Activated CD4-positive, alpha-beta T cell treated with anti-CD3 and anti-CD28 coated beads, Interleukin-2, amount 50 U/mL, for 48 hours (primary cell): ENCODE results near the gene ARHGAP19.
A peak's percentile ranks its signal among the peaks of the same experiment; 100 is the strongest.

Experiments
- DNase-seq, 2 experiments: peaks; one replicate each; pipeline ENCODE4 v3.0.0-alpha.2; 2020

ARHGAP19 gene

DNA sequence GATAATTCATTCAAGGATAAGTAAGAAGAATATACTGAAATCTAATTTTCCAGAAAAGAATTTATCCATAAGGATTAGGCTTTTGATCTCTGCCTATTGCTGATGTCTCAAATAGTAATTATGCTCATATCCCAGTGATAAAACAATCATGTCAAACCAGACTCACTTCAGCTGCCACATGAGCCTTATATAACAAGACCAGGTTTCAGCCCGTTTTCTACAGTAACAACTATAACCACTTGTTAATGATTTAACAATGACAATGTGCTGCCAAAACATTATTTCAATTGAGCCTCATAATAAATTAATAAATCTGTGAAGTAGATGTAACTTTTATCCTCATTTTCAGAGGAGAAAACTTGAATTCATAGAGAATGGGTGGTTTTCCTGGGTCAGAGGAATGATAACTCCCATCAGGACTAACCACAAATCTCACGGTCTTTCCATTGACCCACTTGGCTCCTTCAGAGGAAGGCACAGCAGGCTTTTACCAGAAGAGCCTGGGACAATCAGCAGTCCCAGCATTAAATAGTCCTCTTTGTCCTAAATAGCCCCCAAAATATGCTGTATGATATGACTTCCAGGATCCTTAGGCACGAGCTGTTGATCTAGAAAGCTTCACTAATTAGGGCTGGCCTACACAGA is 64.2 kb downstream of the ARHGAP19 start:
- DNase-seq = no peak

GRCh38 chr10:97226398-97226797 is 66.0 kb downstream of the ARHGAP19 start:
- DNase-seq = no peak

DNA sequence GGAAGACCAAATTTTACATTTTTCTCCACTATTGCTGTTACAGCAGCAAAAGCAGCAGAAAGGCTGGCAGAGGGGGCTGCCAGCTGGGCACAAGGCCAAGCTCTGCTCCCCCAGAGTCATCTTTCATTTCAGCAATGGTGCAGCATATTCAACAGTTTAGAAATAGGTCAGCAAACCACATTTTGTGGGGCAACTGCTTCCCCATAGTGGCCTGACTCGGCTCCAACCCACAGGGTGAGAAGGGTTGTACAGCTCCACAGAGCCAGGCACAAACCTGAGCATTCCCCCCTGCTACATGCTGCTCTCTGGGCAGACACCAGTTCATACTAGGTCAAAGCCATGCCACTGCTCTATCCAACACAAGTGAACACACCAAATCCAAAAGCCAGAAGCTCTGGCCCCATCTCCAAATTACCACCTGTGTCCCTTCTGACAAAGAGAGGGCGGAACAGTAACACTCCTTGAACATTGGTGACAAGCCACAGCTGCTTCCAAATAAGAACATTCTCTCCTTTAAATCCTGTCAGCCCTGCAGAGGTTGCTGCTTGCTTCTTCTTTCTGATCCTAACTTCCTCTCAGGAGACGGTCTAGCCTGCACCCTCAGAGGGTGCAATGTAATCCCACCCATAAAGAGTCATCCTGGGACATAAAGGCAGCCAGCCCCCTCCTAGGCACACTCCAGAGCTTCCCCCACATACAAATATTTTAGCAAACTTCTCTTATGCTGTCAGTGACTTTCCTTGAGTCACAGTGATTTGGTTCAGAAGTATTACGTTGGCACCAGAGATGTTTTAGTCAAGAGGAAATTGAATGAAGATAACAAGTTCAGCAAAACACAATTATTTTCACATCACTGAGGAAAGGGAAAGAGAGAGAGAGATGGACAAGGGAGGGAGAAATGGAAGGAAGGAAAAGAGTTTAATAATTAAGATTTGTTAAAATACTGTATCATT is 67.7 kb downstream of the ARHGAP19 start:
- peak in 1 of 2 experiments; percentile 14 for DNase-seq

DNA sequence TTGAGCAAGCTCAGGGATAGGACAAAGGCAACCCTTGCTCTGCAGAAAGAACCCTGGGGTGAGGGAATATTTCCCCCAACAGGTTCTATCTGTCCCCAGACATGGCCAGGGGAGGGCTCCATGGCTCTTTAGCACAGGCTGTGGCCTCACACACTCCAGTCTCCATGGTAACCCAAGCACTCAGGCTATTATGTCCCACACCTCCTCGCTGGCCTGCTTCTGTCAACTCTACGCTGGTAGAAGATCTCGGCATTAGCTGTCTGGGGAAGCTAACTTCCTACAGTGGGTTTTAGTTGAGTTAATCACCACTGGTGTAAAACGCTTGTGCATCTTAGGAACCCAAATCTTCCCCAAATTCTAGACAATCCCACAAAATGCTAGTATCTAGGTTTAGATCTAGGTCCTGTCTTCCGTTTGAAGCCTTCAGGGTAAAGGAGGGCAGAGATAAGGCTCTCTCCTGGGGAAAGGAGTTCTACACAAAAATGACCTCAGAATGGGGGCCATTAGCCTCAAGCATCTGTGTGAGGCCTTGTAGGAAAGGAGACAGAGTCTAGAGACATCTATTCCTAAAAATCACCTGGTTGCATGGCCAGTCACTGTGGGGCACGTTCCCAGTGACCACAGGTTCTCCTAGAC is 70.0 kb downstream of the ARHGAP19 start:
- no peak for DNase-seq

DNA sequence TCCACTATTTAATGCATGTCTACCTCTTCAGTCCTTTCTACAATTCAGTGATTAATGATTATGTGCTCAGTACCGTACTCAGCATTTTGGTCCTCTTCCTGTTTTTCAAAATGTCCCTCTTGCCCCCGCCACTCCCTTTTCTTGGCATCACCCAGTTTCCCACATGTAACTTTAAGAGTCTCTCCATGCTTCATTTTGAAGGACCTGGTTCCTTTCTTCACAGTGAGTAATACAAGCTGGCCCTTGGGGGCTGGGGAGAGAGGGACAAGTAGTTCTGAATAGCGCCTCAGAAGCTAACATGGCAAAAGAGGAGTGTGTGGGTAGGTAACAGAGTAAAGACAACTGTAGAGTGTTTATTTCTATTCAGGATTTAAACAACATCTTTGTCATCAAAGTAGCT is 72.1 kb downstream of the ARHGAP19 start:
- no peak for DNase-seq

GRCh38 chr10:97217299-97217698 is 75.1 kb downstream of the ARHGAP19 start:
- no peak for DNase-seq

DNA sequence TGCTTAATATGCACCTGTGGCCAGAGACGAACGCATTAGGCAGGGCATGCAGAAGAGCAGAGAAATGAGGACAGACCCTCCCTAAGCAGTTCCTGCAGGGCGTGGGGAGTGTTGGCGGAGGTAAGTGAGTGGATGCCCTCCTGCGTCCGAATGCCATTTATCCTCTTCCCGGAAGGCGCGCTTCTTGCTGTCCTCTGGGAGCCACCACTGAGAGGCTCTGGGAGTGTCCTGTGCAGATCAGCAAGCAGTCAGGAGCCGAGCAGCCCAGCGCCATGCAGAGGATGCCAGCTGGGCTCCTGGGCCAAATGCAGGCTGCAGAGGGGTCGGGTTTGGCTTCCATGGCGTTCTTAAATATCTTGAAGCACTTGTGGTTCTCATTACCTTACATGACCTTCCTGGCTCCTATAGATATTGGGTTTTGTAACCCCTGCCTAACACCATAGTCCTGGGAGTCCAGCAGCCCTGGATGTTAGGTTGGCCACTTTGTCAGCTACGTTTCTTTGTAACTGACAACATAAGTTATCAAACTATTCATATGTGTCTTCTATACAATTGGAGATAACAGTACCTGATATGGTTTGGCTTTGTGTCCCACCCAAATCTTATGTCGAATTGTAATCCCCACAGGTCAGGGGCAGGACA is 76.7 kb downstream of the ARHGAP19 start:
- no peak for DNase-seq

DNA sequence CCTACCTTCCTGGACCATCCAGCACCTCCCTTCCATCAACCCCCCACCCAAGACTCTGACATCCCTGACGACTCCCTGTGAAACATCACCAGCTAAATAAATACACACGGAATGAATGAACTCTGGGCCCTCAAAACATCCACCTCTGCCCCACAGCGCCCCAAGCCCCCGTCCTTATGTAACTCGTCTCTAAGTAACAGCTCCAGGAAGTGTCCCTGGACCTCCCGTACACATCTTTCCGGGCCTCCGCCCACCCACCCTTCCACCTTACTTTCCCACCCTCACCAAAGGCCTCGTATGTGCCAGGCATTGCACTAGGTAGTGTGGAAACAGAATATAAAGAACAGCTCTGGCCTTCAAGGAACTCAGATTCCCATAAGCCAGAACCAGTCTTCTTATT is 79.0 kb downstream of the ARHGAP19 start:
- DNase-seq = no peak

- no peak for DNase-seq
Measured at GRCh38 chr10:97211229-97211628, 81.2 kb downstream of the ARHGAP19 start.

- DNase-seq = peak; percentile 78 to 84
Measured at GRCh38 chr10:97210543-97210960, 81.9 kb downstream of the ARHGAP19 start.

- no peak for DNase-seq
Measured at GRCh38 chr10:97207756-97208346, 84.6 kb downstream of the ARHGAP19 start.

GRCh38 chr10:97207131-97207530 is 85.3 kb downstream of the ARHGAP19 start:
- DNase-seq = no peak

- no peak for DNase-seq
Measured at GRCh38 chr10:97204826-97205679, 87.4 kb downstream of the ARHGAP19 start.

GRCh38 chr10:97203220-97203619 is 89.2 kb downstream of the ARHGAP19 start:
- no peak for DNase-seq

DNA sequence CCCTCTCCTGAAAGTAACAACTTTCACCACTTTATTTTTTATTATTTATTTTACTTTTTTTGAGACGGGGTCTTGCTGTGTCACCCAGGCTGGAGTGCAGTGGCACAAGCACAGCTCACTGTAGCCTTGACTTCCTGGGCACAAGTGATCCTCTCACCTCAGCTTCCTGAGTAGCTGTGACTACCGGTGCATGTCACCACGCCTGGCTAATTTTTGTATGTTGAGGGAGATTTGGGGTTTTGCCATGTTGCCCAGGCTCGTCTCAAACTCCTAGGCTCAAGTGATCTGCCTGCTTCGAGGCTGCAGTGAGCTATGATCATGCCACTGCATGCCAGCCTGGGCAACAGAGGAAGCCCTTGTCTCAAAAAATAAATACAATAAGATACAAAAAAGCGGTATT is 91.8 kb downstream of the ARHGAP19 start:
- DNase-seq = no peak

- DNase-seq = no peak
Measured at GRCh38 chr10:97199152-97199551, 93.3 kb downstream of the ARHGAP19 start.

DNA sequence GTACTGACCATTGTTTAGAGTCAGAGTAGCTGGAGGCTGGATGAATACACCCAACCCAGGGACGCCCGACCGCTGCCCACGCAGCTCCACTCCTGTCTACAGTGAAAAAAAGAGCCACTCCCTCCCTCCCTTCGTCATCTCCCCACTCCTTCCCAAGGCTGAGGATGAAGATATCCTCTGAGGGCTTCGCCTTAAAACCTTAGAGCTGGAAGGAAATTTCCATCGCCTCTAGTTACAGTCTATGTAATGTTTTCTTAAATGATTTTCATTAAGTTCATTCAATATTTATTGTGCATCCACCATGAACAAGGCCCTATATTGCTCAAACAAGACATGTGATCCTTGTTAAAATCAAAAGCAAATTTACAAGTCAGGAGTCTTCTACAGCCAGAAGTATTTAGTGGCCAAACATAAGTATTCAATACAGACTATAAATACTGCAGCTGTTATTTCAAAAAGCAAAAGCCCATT is 95.4 kb downstream of the ARHGAP19 start:
- no peak for DNase-seq

- DNase-seq = peak; percentile 69
Measured at GRCh38 chr10:97196223-97197029, 96.0 kb downstream of the ARHGAP19 start.

DNA sequence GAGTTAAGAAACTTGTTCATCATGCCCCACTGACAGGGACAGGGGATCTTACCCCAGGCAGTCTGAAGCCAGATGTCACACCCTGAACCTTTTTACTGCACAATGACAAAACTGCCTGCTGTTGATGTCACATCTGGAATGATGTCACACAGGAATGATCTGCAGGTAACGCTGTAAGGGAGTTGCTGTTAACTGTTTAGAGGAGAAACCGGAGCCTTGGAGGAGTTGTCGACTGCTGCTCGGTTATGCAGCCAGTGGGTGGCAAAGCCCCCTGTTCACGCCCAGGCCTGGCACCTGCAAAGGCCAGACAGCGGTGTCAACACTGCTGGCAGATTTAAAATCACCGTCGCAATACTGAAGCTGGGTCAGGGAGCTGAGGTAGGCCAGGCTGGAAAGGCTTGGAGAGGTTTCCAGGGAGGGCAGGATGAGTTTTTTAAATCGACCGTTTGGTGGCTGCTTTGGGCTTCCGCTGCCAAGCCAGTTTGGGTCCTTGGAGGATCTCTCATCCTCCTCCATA is 96.7 kb downstream of the ARHGAP19 start:
- no peak for DNase-seq

DNA sequence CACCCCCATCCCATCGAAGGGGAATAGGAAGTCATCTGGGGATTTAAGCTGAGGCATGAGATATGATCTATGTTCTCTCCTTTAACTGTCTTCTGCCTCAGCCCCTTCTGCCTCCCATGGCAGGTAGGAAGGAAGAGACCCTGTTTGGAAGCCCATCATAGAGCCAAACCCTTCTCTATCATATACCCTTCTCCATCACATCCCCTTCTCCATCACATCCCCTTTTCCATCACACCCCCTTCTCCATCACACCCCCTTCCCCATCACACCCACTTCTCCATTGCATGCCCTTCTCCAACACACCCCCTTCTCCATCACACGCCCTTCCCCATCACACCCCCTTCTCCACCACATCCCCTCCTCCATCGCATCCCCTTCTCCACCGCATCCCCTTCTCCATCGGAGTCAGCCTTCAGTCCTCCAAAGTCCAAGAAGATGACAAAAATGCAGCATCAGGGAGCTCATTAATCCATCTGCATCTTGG is 99.4 kb downstream of the ARHGAP19 start:
- no peak for DNase-seq
